Stomach (tissue), 4 donors: ENCODE data around the gene SFMBT2.

Source experiments
- EP300 ChIP-seq: sonication (generic); formaldehyde crosslinking; IDR thresholded peaks from one replicate; pipeline ENCODE4 v1.6.1; 2017; ENCODE audit warnings: antibody characterized with exemption
- POLR2A ChIP-seq, 4 donors: fragments of 450-650 bp; IDR thresholded peaks; one replicate each; pipeline ENCODE4 v1.6.1; 2016; ENCODE audit warnings: antibody characterized with exemption in 4 of 4, control low read depth in 2 of 4, mild to moderate bottlenecking in 1 of 4, moderate library complexity in 1 of 4
- POLR2AphosphoS5 ChIP-seq, 3 donors: sonication (generic); formaldehyde crosslinking; IDR thresholded peaks; one replicate each; pipeline ENCODE4 v1.6.1; 2016; ENCODE audit warnings: antibody characterized with exemption in 3 of 3
- TF ChIP-seq, protein P1 (sequence below), 7 experiments: fragments of 450-650 bp in 4 of 7; fragments of 200-600 bp in 3 of 7; sonication (generic) in 3 of 7; IDR thresholded peaks; one replicate each; pipeline ENCODE4 v1.5.1; 2016 to 2019; ENCODE audit warnings: antibody characterized with exemption in 7 of 7, control low read depth in 2 of 7, mild to moderate bottlenecking in 1 of 7

DNA sequence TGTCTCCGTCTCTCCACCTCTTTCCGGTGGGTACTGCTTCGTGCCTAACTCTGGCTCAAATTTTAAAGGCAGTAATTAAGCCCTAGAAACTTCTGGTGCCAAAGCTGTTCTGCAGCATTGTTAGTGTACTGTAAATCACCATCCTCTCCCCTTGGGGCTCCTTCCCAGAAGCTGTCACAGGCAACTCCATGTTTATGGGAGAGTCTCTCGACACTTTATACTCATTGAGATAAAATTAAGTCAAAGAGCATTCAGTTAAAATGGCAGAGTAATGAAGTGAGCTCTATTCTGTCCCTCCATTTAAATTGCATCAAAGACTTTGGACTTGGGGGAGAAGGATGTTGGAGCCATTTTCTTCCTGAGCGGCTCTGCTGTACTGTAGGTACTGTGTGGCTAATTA, 274.8 kb downstream of the SFMBT2 start:
- TF ChIP-seq, protein P1, sequence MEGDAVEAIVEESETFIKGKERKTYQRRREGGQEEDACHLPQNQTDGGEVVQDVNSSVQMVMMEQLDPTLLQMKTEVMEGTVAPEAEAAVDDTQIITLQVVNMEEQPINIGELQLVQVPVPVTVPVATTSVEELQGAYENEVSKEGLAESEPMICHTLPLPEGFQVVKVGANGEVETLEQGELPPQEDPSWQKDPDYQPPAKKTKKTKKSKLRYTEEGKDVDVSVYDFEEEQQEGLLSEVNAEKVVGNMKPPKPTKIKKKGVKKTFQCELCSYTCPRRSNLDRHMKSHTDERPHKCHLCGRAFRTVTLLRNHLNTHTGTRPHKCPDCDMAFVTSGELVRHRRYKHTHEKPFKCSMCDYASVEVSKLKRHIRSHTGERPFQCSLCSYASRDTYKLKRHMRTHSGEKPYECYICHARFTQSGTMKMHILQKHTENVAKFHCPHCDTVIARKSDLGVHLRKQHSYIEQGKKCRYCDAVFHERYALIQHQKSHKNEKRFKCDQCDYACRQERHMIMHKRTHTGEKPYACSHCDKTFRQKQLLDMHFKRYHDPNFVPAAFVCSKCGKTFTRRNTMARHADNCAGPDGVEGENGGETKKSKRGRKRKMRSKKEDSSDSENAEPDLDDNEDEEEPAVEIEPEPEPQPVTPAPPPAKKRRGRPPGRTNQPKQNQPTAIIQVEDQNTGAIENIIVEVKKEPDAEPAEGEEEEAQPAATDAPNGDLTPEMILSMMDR (IDR thresholded peaks at IDR 0.05): no peak
- TF ChIP-seq POLR2AphosphoS5 (IDR thresholded peaks at IDR 0.05) (no peak), EP300 (no peak), POLR2A (IDR thresholded peaks at IDR 0.05) (no peak)
